ENCODE data around the gene CDK16.

DNA sequence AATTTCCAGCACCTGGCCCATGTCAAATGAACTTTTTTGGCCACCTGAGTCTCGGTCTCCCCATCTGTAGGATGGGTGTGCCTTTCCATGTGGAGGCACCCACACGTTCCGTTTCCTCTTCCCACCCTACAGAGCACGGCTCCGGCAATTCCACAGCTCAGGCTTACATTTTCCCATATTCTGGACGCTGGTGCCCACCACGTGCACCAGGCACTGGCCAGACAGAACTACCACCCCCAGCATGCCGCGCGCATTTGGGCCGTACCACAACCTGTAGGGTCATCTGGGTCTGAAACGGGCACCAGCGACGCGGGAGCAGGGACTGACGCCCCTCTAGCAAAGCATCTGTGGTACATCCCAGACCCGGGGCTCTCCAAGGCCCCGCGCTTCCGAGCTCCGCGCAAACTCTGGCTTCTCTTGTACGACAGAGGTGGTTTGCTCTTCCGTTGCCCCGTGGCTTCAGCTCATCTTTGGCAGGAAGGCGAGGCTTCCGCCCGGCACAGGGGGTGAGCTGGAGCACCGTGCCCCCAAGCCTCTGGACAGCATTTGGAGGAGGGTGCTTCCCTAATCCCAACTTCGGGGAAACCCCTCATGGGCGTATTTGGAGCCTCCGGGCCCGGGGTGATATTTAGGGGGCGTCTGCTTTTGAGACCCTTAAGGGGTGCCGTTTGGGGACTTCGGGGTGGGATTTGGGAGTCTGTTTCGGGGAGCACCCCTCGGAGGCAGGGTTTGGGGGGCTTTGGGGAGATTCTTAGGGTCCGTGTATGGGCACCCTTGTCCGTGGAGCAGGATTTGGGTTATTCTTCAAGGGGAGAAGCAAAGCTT is 27.8 kb upstream of the CDK16 start:
- TF ChIP-seq, protein P1, sequence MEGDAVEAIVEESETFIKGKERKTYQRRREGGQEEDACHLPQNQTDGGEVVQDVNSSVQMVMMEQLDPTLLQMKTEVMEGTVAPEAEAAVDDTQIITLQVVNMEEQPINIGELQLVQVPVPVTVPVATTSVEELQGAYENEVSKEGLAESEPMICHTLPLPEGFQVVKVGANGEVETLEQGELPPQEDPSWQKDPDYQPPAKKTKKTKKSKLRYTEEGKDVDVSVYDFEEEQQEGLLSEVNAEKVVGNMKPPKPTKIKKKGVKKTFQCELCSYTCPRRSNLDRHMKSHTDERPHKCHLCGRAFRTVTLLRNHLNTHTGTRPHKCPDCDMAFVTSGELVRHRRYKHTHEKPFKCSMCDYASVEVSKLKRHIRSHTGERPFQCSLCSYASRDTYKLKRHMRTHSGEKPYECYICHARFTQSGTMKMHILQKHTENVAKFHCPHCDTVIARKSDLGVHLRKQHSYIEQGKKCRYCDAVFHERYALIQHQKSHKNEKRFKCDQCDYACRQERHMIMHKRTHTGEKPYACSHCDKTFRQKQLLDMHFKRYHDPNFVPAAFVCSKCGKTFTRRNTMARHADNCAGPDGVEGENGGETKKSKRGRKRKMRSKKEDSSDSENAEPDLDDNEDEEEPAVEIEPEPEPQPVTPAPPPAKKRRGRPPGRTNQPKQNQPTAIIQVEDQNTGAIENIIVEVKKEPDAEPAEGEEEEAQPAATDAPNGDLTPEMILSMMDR (IDR thresholded peaks at IDR 0.05) = no peak
- no peak for TF ChIP-seq ZFX (IDR thresholded peaks at IDR 0.05; ENCODE audit: borderline replicate concordance)
